IPS-15b (cell line): ENCODE results near the gene RNF44.
"Not testable (repeated sequence)": the region's sequence is repeated elsewhere in the genome, so short reads cannot be mapped to it uniquely, and the experiment has no call there.

ENCODE experiments used
- H3K27me3 ChIP-seq: one replicate; pipeline ENCODE4 v1.6.1; 2013; ENCODE audit warnings: low read length; ENCODE audit not compliant: control insufficient read depth, insufficient read depth
- H3K36me3 ChIP-seq: one replicate; pipeline ENCODE4 v1.6.1; 2013; ENCODE audit warnings: low read length; ENCODE audit not compliant: control insufficient read depth, insufficient read depth
- H3K4me1 ChIP-seq: one replicate; pipeline ENCODE4 v1.6.1; 2013; ENCODE audit warnings: mild to moderate bottlenecking, low read length; ENCODE audit not compliant: control insufficient read depth, insufficient read depth
- H3K4me3 ChIP-seq: one replicate; pipeline ENCODE4 v1.5.1; 2013; ENCODE audit warnings: low read depth, low read length
- H3K9ac ChIP-seq: one replicate; pipeline ENCODE4 v1.6.1; 2013; ENCODE audit warnings: low read depth, mild to moderate bottlenecking, low read length
- H3K9me3 ChIP-seq: one replicate; pipeline ENCODE4 v1.6.1; 2013; ENCODE audit warnings: mild to moderate bottlenecking, low read length; ENCODE audit not compliant: control insufficient read depth, insufficient read depth

RNF44 gene

DNA sequence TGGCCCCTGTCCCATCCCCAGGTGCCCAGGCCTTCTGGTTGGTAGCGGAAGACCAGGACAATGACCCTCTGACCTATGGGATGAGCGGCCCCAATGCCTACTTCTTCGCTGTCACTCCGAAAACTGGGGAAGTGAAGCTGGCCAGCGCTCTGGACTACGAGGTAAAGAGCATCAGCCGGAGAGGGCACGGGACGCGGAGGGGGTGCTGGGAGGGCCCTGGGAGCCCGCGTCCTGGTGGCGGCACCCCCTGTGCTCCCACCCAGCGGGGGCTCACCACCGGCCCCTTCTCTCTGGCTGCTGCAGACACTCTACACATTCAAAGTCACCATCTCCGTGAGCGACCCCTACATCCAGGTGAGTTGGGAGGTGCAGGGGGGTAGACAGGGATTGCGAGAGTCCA, 31.5 kb upstream of the RNF44 start:
- Histone ChIP-seq H3K4me3 (no peak overlapping the region), H3K27me3 (peaks cover 3% of the 10 kb centered on the region)

GRCh38 chr5:176565760-176566288, 28.6 kb upstream of the RNF44 start:
- Histone ChIP-seq H3K36me3 (no peaks in the 10 kb centered on the region), H3K9me3 (no peaks in the 10 kb centered on the region), H3K4me3 (no peak overlapping the region), H3K27me3 (no peaks in the 10 kb centered on the region), H3K4me1 (no peaks in the 10 kb centered on the region), H3K9ac (no peak overlapping the region)

More for the DNA sequence above, 31.5 kb upstream of the RNF44 start:
- Histone ChIP-seq H3K36me3 (no peaks in the 10 kb centered on the region), H3K4me1 (peaks cover under 1% of the 10 kb centered on the region), H3K9me3 (no peaks in the 10 kb centered on the region), H3K9ac (no peak overlapping the region)

DNA sequence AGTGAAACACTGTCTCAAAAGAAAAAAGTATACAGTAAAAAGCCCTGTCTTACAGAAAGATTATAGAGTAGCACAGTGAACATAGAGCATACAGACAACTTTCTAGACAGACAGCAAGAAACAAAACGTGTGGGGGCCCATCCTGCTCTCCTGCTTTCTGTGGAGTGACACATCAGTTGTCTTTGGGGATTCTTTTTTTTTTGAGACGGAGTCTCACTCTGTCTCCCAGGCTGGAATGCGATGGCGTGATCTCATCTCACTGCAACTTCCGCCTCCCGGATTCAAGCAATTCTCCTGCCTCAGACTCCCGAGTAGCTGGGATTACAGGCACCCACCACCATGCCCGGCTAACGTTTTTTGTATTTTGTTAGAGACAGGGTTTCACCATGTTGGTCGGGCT, 26.8 kb upstream of the RNF44 start:
- Histone ChIP-seq H3K9me3 (no peaks in the 10 kb centered on the region), H3K4me1 (no peaks in the 10 kb centered on the region), H3K36me3 (no peaks in the 10 kb centered on the region), H3K4me3 (no peak overlapping the region), H3K9ac (no peak overlapping the region), H3K27me3 (no peaks in the 10 kb centered on the region)

GRCh38 chr5:176562189-176562588, 25.0 kb upstream of the RNF44 start:
- no peak overlapping the region for H3K4me3 ChIP-seq
- H3K27me3 ChIP-seq: no peaks in the 10 kb centered on the region
- no peaks in the 10 kb centered on the region for H3K9me3 ChIP-seq
- no peaks in the 10 kb centered on the region for H3K36me3 ChIP-seq
- H3K4me1 ChIP-seq: no peaks in the 10 kb centered on the region
- H3K9ac ChIP-seq: no peak overlapping the region

GRCh38 chr5:176561259-176561658, 24.1 kb upstream of the RNF44 start:
- Histone ChIP-seq H3K4me3 (no peak overlapping the region), H3K9me3 (no peaks in the 10 kb centered on the region)

DNA sequence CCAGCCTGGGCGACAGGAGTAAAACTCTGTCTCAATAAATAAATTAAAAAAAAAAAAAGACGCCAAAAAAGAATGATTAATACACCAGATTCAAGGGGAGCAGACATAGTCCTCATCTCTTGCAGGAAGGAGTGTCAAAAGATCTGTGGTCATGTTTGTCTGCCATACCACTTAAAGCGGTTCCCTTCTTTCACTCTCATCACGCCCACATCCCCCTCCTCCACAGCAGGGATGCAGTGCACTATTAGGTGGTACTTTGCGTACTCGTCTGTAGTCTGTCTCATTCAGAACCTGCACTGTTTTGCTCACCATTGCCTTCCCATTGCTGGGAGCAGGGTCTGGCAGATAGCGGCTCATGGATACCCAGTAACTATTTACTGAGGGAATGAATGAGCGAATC, 23.2 kb upstream of the RNF44 start:
- no peak overlapping the region for H3K9ac ChIP-seq
- no peak overlapping the region for H3K4me3 ChIP-seq
- H3K27me3 ChIP-seq: no peaks in the 10 kb centered on the region
- no peaks in the 10 kb centered on the region for H3K36me3 ChIP-seq
- H3K9me3 ChIP-seq: no peaks in the 10 kb centered on the region
- no peaks in the 10 kb centered on the region for H3K4me1 ChIP-seq

More at GRCh38 chr5:176561259-176561658, 24.1 kb upstream of the RNF44 start:
- Histone ChIP-seq H3K9ac (no peak overlapping the region), H3K27me3 (no peaks in the 10 kb centered on the region), H3K4me1 (no peaks in the 10 kb centered on the region), H3K36me3 (no peaks in the 10 kb centered on the region)

- no peak overlapping the region for H3K9ac ChIP-seq
- H3K27me3 ChIP-seq: no peaks in the 10 kb centered on the region
- no peaks in the 10 kb centered on the region for H3K9me3 ChIP-seq
- no peak overlapping the region for H3K4me3 ChIP-seq
- no peaks in the 10 kb centered on the region for H3K36me3 ChIP-seq
- H3K4me1 ChIP-seq: no peaks in the 10 kb centered on the region
Measured at GRCh38 chr5:176559683-176560082, 22.5 kb upstream of the RNF44 start.

DNA sequence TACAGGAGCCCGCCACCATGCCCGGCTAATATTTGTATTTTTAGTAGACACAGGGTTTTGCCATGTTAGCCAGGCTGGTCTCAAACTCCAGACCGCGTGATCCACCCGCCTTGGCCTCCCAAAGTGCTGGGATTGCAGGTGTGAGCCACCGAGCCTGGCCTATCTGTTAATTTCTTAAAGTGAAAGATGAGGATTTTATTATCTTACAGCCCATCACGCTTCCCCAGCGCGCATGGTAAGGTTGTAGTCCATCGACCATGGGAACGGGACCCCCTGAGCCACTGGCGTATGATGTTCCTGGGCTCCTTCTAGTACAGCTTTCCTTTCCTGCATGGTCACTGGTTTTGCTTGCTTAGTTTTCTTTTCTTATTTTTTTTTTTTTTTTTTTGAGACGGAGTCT, 20.6 kb upstream of the RNF44 start:
- H3K4me3 ChIP-seq: no peak overlapping the region
- no peaks in the 10 kb centered on the region for H3K27me3 ChIP-seq
- peaks cover 2% of the 10 kb centered on the region for H3K4me1 ChIP-seq

DNA sequence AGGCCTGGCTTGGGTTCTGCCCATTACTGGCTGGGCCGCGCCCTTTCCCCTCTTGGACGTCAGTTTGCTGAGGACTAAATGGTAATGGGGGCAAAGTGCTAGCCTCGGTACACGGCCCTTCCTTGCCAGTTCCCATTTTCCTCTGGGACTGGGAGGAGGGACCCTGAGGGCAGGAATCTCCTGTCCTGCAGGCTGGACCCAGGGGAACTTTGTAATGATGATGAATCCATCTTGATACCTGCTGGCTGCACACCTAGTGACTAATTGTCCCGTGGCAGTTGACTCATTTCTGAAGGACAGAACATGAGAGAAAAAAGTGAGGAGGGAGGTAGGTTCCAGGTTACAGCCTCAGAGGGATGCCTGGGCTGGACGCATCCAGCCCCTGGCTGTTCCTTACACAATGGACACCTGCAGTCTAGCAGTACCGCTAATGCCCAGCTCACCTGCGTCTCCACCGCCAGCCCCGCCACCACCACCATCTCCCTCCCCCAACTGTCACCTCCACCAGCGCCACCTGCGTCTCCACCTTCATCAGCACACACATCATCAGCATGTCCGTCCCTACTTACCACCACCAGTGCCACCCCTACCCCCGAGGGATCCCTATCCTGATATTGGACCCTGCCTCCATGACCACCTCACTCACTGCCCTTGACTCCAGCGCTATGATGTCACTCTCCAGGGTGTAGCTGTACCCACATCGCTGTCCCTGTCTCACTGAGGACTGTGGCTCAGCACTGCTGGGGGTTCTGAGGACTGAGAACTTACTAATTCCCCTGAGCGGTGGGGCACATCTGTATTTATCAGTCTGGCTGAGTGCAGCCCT, 16.3 kb upstream of the RNF44 start:
- H3K4me1 ChIP-seq: peaks cover 2% of the 10 kb centered on the region
- no peaks in the 10 kb centered on the region for H3K9me3 ChIP-seq
- no peaks in the 10 kb centered on the region for H3K27me3 ChIP-seq
- no peak overlapping the region for H3K4me3 ChIP-seq
- H3K9ac ChIP-seq: no peak overlapping the region
- no peaks in the 10 kb centered on the region for H3K36me3 ChIP-seq

More for the DNA sequence above, 20.6 kb upstream of the RNF44 start:
- Histone ChIP-seq H3K9ac (no peak overlapping the region), H3K9me3 (no peaks in the 10 kb centered on the region), H3K36me3 (no peaks in the 10 kb centered on the region)

DNA sequence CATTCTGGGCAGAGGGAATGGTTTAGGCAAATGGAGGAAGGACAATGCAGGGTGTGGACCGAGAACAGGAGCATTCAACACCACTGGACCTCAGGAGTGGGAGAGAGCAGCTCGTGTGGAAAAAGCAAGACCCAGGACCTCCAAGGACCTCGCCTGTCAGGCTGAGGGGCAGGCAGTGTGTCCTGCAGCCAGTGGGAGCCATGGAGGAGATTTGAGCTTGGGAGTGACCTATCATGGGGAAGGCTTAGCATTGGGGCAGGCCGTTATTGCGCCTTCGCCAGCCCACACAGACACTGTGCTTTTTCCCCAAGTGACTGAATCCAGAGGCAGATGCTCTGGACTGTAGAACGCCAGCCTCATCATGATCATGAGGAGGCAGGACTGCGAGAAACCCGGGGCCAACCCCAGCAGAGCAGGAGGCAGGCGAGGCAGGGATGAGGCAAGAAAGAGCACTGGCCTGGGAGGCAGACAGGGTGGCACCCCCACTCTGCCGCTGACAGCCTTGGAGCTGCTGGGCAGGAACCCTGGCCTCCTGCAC, 15.2 kb upstream of the RNF44 start:
- Histone ChIP-seq H3K4me3 (no peak overlapping the region), H3K9ac (no peak overlapping the region)

DNA sequence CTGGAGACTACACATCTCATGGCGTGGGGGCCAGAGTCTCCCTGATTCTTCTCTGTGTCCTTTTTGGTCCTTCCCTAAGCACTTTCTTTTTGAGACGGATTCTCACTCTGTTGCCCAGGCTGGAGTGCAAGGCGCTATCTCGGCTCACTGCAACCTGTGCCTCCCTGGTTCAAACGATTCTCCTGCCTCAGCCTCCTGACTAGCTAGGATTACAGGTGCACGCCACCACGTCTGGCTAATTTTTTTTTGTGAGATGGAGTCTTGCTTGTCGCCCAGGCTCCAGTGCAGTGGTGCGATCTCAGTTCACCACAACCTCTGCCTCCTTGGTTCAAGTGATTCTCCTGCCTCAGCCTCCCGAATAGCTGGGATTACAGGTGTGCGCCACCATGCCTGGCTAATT, 13.7 kb upstream of the RNF44 start:
- H3K4me3 ChIP-seq, H3K36me3 ChIP-seq, H3K27me3 ChIP-seq, H3K4me1 ChIP-seq, H3K9me3 ChIP-seq, H3K9ac ChIP-seq: not testable (repeated sequence)

More for the DNA sequence above, 15.2 kb upstream of the RNF44 start:
- H3K36me3 ChIP-seq: no peaks in the 10 kb centered on the region
- no peaks in the 10 kb centered on the region for H3K9me3 ChIP-seq
- peaks cover 2% of the 10 kb centered on the region for H3K4me1 ChIP-seq
- no peaks in the 10 kb centered on the region for H3K27me3 ChIP-seq

DNA sequence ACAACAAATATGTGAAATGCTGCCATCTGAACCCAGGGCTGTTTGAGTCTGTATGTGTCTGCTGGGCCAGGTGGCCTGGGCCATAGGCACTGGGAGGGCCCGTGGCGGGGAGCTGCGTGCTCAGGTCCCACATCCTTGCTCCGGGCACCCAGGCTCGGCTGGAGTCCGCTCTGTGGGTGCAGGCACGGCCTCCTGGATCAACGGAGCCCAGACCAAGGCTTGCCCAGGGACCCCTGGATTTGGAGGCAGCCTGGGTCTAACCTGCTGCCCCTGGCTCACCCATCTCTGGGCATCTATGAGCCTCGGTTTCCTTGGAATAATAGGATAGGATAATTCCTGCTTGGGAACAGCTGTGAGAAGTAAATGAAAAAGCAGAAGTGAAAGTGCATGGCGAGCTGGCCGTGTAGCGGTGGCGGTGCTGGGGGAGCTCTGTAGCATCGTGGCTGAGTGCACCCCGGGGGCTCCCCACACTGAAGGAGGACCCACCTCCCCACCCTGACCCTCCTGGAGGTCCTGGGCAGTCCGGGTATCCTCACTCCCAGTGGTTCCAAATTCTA, 13.2 kb upstream of the RNF44 start:
- no peak overlapping the region for H3K9ac ChIP-seq
- no peaks in the 10 kb centered on the region for H3K27me3 ChIP-seq
- H3K36me3 ChIP-seq: no peaks in the 10 kb centered on the region
- H3K4me1 ChIP-seq: peaks cover 2% of the 10 kb centered on the region
- no peak overlapping the region for H3K4me3 ChIP-seq
- no peaks in the 10 kb centered on the region for H3K9me3 ChIP-seq
